ENCODE measurements around the gene SIAE.
A peak's percentile ranks its signal among the peaks of the same experiment; 100 is the strongest.

The SIAE gene

GRCh38 chr11:124595302-124595701 lies 78.2 kb downstream of the SIAE start:
- no peak overlapping the region for H3K27ac ChIP-seq
- TF ChIP-seq CTCF (conservative IDR thresholded peaks at IDR 0.05): no peak

GRCh38 chr11:124592627-124593026 lies 80.9 kb downstream of the SIAE start:
- no peak for TF ChIP-seq CTCF (conservative IDR thresholded peaks at IDR 0.05)
- no peak overlapping the region for H3K27ac ChIP-seq

- TF ChIP-seq CTCF (conservative IDR thresholded peaks at IDR 0.05): no peak
- H3K27ac ChIP-seq: no peak overlapping the region
These were observed 82.1 kb downstream of the SIAE start for GRCh38 chr11:124591430-124591829.

GRCh38 chr11:124586238-124586860 lies 87.2 kb downstream of the SIAE start:
- peak; percentile 83 for TF ChIP-seq CTCF (conservative IDR thresholded peaks at IDR 0.05)
- no peak overlapping the region for H3K27ac ChIP-seq

GRCh38 chr11:124584681-124585372 lies 88.7 kb downstream of the SIAE start:
- no peak overlapping the region for H3K27ac ChIP-seq
- no peak for TF ChIP-seq CTCF (conservative IDR thresholded peaks at IDR 0.05)

GRCh38 chr11:124583781-124584180 lies 89.8 kb downstream of the SIAE start:
- H3K27ac ChIP-seq: no peak overlapping the region
- TF ChIP-seq CTCF (conservative IDR thresholded peaks at IDR 0.05): no peak

Data from VCaP (cell line).